Lower lobe of right lung (tissue), 2 donors: ENCODE results near the gene DCLK1. TPM values are rescaled to one million over a fixed set of nuclear protein-coding genes. Genes with fewer than 3 reads are reported as not detected.

ENCODE experiments used
- ATAC-seq, 2 donors: fragments of 200-7000 bp; cut with Tn5 transposase; one replicate each; pipeline ENCODE4 v1.9.1; 2020 to 2022; ENCODE audit warnings: mild to moderate bottlenecking in 2 of 2, moderate library complexity in 2 of 2
- DNase-seq: peaks from one replicate; pipeline ENCODE4 v3.0.0-alpha.2; 2020
- H3K27ac ChIP-seq: fragments of 200-600 bp; one replicate; pipeline ENCODE4 v1.8.0; 2022
- H3K27me3 ChIP-seq: fragments of 200-600 bp; one replicate; pipeline ENCODE4 v1.8.0; 2022; ENCODE audit warnings: low read depth
- H3K36me3 ChIP-seq: fragments of 200-600 bp; one replicate; pipeline ENCODE4 v1.8.0; 2022; ENCODE audit warnings: mild to moderate bottlenecking
- H3K4me1 ChIP-seq: fragments of 200-600 bp; one replicate; pipeline ENCODE4 v1.8.0; 2022
- H3K4me3 ChIP-seq: fragments of 200-600 bp; one replicate; pipeline ENCODE4 v1.8.0; 2022; ENCODE audit warnings: mild to moderate bottlenecking
- H3K9me3 ChIP-seq: fragments of 200-600 bp; one replicate; pipeline ENCODE4 v1.8.0; 2022
- intact Hi-C: fragments of 100-400 bp; cut with DNase I; formaldehyde crosslinking; loops from one replicate; pipeline ENCODE4 v1.11.0; 2022
- total RNA-seq: library from RNA; stranded (reverse); fragmentation: NEBNext Ultra II Directional; extraction: Animal tissue kit (Norgen Biotek cat#: 25700); gene quantifications from one replicate; pipeline ENCODE4 v1.2.1, GENCODE V29; 2021
- TF ChIP-seq, protein P1 (sequence below): fragments of 200-600 bp; IDR thresholded peaks from one replicate; pipeline ENCODE4 v1.8.0; 2022; ENCODE audit warnings: antibody characterized with exemption, mild to moderate bottlenecking
- donor health status: DM: no; HTN: yes; CAD: no; lungs with severe emphysema.

DCLK1 gene
- total RNA-seq, 1 donor from 2014 or later, result 10.4 TPM

DNA sequence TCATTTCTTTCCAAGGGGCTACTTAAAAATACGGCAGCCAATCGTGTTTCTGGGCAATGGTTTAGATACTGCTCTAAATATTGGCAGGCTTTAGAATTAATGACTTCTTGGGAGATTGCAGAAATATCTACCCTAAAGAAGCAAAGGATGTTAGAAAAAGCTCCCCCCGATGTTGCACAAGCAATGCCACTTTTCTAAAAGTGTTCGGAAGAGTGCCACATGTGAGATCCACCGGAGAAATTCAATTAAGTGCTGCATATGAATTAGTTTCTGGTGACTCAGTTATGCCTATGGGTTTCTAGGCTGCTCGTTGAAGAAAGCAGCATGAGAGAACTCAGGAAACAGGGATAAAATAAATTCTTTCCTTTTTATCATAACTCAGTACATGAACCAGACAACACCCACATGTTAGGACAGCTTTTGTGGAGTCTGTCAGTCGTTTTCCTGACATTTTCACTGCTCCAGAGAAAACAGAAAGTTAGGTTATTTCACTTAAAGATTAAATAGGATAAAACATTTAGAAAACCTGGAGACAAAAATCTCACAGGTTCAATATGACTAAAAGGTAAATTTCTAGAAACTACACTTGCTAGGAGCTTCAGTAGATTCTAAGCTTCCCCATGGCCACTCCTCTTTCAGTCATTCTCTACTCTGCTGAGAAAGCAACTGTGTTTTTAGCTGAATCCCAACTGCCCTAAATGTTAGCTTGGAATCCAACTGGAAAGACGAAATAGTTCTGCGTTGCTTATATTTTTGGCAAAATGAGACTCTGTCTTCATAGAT lies 244.7 kb downstream of the DCLK1 start:
- no peak for DNase-seq
- ATAC-seq, result no peak
- Histone ChIP-seq H3K27me3 (no peaks in the 10 kb centered on the region), H3K9me3 (no peaks in the 10 kb centered on the region), H3K4me3 (no peak overlapping the region), H3K27ac (no peak overlapping the region), H3K4me1 (peaks cover 14% of the 10 kb centered on the region), H3K36me3 (no peaks in the 10 kb centered on the region)
- intact Hi-C loops, result no loop called here
- TF ChIP-seq, protein P1, sequence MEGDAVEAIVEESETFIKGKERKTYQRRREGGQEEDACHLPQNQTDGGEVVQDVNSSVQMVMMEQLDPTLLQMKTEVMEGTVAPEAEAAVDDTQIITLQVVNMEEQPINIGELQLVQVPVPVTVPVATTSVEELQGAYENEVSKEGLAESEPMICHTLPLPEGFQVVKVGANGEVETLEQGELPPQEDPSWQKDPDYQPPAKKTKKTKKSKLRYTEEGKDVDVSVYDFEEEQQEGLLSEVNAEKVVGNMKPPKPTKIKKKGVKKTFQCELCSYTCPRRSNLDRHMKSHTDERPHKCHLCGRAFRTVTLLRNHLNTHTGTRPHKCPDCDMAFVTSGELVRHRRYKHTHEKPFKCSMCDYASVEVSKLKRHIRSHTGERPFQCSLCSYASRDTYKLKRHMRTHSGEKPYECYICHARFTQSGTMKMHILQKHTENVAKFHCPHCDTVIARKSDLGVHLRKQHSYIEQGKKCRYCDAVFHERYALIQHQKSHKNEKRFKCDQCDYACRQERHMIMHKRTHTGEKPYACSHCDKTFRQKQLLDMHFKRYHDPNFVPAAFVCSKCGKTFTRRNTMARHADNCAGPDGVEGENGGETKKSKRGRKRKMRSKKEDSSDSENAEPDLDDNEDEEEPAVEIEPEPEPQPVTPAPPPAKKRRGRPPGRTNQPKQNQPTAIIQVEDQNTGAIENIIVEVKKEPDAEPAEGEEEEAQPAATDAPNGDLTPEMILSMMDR, result no peak

DNA sequence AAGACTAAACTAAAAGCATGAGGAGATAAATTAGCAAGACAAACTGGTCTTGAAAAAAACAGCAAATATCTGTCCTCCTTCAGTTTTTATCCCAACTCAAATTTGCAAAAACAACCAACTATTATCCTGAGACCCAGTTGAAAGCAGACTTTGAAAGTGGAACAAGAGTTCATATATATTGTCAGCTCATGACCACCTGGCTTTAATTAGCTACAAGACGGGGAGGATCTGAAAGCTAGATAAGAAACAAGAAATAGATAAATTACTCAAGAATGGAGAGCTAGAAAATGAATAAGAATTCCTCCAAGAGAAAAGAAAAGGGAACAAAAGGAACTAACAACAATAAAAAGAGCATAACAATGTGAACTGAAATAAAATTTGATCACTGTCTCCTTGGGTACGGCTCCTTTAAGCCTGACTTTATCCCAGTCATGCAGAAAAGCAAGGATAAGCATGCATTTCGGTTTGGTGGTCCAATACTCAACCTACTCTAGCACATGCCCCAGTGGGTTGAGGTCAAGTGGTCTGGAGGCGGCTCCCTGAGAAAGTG lies 246.9 kb downstream of the DCLK1 start:
- Histone ChIP-seq H3K9me3 (no peaks in the 10 kb centered on the region), H3K27ac (no peak overlapping the region), H3K4me1 (peaks cover 14% of the 10 kb centered on the region), H3K4me3 (no peak overlapping the region), H3K27me3 (no peaks in the 10 kb centered on the region), H3K36me3 (no peaks in the 10 kb centered on the region)
- intact Hi-C loops, result no loop called here
- TF ChIP-seq, protein P1, result no peak
- DNase-seq (no peak), ATAC-seq (no peak)

DNA sequence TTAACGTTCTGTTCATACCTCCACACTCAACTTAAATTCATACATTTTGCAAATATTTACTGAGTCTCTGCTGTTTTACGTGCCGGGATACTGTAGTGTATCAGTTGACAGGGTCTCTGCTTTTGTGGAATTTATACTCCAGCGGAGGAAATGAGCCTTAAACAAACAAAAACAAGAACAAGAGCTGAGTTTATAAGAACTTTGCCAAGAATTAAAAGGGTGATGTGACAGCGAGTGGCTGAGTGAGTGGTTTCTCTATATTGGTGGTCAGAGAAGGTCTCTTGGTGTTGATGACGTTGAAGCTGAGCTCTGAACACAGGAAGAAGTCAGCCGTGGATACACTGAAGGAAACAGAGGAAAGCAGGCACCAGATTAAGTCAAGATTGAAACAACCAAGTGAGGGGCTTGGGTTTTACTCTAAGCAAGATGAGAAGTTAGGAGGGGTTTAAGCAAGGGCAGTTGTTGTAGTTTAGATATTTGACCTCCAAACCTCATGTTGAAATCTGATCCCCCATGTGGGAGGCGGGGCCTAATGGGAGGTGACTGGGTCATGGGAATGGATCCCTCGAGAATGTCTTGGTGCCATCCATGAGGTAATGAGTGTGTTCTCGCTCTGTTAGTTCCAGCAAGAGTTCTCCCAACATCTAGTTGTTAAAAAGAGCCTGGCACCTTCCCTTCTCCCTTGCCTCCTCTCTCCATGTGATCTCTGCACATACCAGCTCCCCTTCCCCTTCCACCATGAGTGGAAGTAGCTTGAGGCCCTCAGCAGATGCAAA lies 248.3 kb downstream of the DCLK1 start:
- H3K4me3 ChIP-seq, result no peak overlapping the region
- peaks cover 14% of the 10 kb centered on the region for H3K4me1 ChIP-seq
- ATAC-seq (peak; percentile 34 to 53), DNase-seq (no peak)
- intact Hi-C loops, result no loop called here
- H3K36me3 ChIP-seq, result no peaks in the 10 kb centered on the region
- TF ChIP-seq, protein P1, result no peak
- no peaks in the 10 kb centered on the region for H3K27me3 ChIP-seq
- H3K27ac ChIP-seq, result no peak overlapping the region
- no peaks in the 10 kb centered on the region for H3K9me3 ChIP-seq

DNA sequence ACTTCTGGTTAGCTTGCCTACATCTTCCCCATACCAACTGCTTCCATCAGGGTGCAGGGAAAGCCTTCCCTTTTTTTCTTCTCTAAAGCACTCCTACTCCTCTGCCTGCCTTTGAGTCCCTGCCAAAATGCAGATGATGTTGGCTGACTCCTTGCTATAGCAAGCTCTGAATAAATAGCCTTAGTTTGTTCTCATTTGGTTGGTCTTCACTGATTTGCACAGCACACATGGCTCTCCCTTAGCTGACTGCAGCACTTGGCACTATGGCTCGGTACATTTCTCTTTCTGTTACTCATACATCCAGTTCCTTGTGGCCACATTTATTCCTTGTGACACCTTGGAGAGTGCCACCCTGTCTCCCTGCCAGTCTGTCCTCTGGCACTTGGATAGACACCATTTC lies 249.8 kb downstream of the DCLK1 start:
- TF ChIP-seq, protein P1, result no peak

DNA sequence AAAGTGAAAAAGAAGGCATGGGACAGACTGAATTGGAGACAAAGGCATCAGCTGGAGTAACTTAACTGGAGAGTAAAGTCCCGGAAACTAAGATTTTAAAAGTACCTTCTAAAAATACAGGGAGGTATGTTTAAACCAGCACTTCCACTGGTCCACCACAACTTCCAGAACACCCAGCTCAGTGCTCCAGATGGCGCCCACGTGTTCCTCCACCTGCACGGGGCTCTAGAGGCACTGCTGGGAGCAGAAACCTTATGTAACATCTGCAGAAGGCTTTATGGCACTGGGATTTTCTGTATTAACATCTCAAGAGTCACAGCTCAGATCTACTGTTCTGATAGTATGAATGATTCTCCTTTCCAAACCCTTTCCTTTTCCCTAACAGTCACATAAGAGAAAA lies 252.1 kb downstream of the DCLK1 start:
- Histone ChIP-seq H3K4me1 (peaks cover 8% of the 10 kb centered on the region), H3K27me3 (no peaks in the 10 kb centered on the region), H3K4me3 (no peak overlapping the region), H3K9me3 (no peaks in the 10 kb centered on the region), H3K36me3 (no peaks in the 10 kb centered on the region), H3K27ac (no peak overlapping the region)
- DNase-seq (no peak), ATAC-seq (no peak)
- TF ChIP-seq, protein P1, result no peak
- intact Hi-C loops, result no loop called here

More for the DNA sequence above, 249.8 kb downstream of the DCLK1 start:
- Histone ChIP-seq H3K36me3 (no peaks in the 10 kb centered on the region), H3K4me1 (peaks cover 14% of the 10 kb centered on the region), H3K27ac (no peak overlapping the region), H3K4me3 (no peak overlapping the region), H3K9me3 (no peaks in the 10 kb centered on the region), H3K27me3 (no peaks in the 10 kb centered on the region)
- intact Hi-C loops, result no loop called here
- ATAC-seq (no peak), DNase-seq (no peak)
